ENCODE data around the gene CD300LF.

The CD300LF gene

GRCh38 chr17:74715144-74715543 is 2.4 kb upstream of the CD300LF start:
- DNase-seq (ENCODE audit: extremely low read depth, low read depth) = no peak
- no peak for TF ChIP-seq CTCF (IDR thresholded peaks at IDR 0.05; ENCODE audit: low read depth, low read length)

GRCh38 chr17:74713171-74713755 is 540 bp upstream of the CD300LF start:
- TF ChIP-seq CTCF (IDR thresholded peaks at IDR 0.05; ENCODE audit: low read depth, low read length) = no peak
- DNase-seq (ENCODE audit: extremely low read depth, low read depth) = no peak

GRCh38 chr17:74712301-74712700 is 422 bp downstream of the CD300LF start:
- TF ChIP-seq CTCF (IDR thresholded peaks at IDR 0.05; ENCODE audit: low read depth, low read length) = no peak
- DNase-seq (ENCODE audit: extremely low read depth, low read depth) = no peak

GRCh38 chr17:74711058-74711824 is 1.5 kb downstream of the CD300LF start:
- no peak for DNase-seq (ENCODE audit: extremely low read depth, low read depth)
- no peak for TF ChIP-seq CTCF (IDR thresholded peaks at IDR 0.05; ENCODE audit: low read depth, low read length)

- DNase-seq (ENCODE audit: extremely low read depth, low read depth) = no peak
Measured at GRCh38 chr17:74704544-74704943, 8.2 kb downstream of the CD300LF start.

GRCh38 chr17:74703311-74703710 is 9.4 kb downstream of the CD300LF start:
- no peak for TF ChIP-seq CTCF (IDR thresholded peaks at IDR 0.05; ENCODE audit: low read depth, low read length)
- DNase-seq (ENCODE audit: extremely low read depth, low read depth) = no peak

More at GRCh38 chr17:74704544-74704943, 8.2 kb downstream of the CD300LF start:
- TF ChIP-seq CTCF (IDR thresholded peaks at IDR 0.05; ENCODE audit: low read depth, low read length) = no peak

GRCh38 chr17:74702116-74702871 is 10.4 kb downstream of the CD300LF start:
- no peak for TF ChIP-seq CTCF (IDR thresholded peaks at IDR 0.05; ENCODE audit: low read depth, low read length)

More at GRCh38 chr17:74702116-74702871, 10.4 kb downstream of the CD300LF start:
- DNase-seq (ENCODE audit: extremely low read depth, low read depth) = no peak
